Spleen (tissue), 11 donors: ENCODE measurements around the gene WDFY4. TPM values are rescaled to one million over a fixed set of nuclear protein-coding genes. Genes with fewer than 3 reads are reported as not detected.

Source experiments
- DNase-seq: peaks from one replicate; pipeline ENCODE4 v3.0.0-alpha.2; 2020
- H3K27ac ChIP-seq, 8 donors: fragments of 200-600 bp; sonication (generic) in 7 of 8; 1 replicate in 4 of 8; 2 replicates in 4 of 8; pipeline versions ENCODE4 v1.5.0 to v1.8.0; 2016 to 2021; ENCODE audit warnings: inconsistent platforms in 4 of 8, mild to moderate bottlenecking in 4 of 8, moderate library complexity in 1 of 8
- H3K27me3 ChIP-seq, 7 donors: fragments of 200-600 bp; sonication (generic) in 6 of 7; replicated peaks in 1 of 7; 1 replicate in 4 of 7; 2 replicates in 3 of 7; pipeline versions ENCODE4 v1.5.0 to v1.8.0; 2016 to 2021; ENCODE audit warnings: inconsistent platforms in 3 of 7, mild to moderate bottlenecking in 1 of 7
- H3K36me3 ChIP-seq, 6 donors: fragments of 200-600 bp; sonication (generic) in 5 of 6; 1 replicate in 4 of 6; 2 replicates in 2 of 6; pipeline versions ENCODE4 v1.5.0 to v1.8.0; 2016 to 2021; ENCODE audit warnings: inconsistent platforms in 2 of 6
- H3K4me1 ChIP-seq, 6 donors: fragments of 200-600 bp; sonication (generic) in 5 of 6; 1 replicate in 3 of 6; 2 replicates in 3 of 6; pipeline versions ENCODE4 v1.5.0 to v1.8.0; 2016 to 2021; ENCODE audit warnings: inconsistent platforms in 3 of 6
- H3K4me3 ChIP-seq, 8 donors: fragments of 200-600 bp; sonication (generic) in 7 of 8; 1 replicate in 4 of 8; 2 replicates in 4 of 8; pipeline versions ENCODE4 v1.5.0 to v1.8.0; 2016 to 2021; ENCODE audit warnings: inconsistent platforms in 4 of 8, mild to moderate bottlenecking in 4 of 8, moderate library complexity in 2 of 8
- H3K9me3 ChIP-seq, 8 donors: fragments of 200-600 bp; sonication (generic) in 7 of 8; 1 replicate in 4 of 8; 2 replicates in 4 of 8; pipeline versions ENCODE4 v1.5.0 to v1.8.0; 2016 to 2021; ENCODE audit warnings: inconsistent platforms in 4 of 8
- CTCF ChIP-seq, 11 experiments: fragments of 200-600 bp in 7 of 11; fragments of 450-650 bp in 4 of 11; sonication (generic) in 4 of 11; IDR thresholded peaks in 8 of 11; conservative IDR thresholded peaks in 3 of 11; 1 replicate in 7 of 11; 2 replicates in 4 of 11; pipeline versions ENCODE4 v1.4.0 to v1.8.0; 2016 to 2021; ENCODE audit warnings: antibody characterized with exemption in 11 of 11, inconsistent platforms in 4 of 11, mild to moderate bottlenecking in 1 of 11
- POLR2A ChIP-seq, 3 donors: fragments of 450-650 bp; IDR thresholded peaks; one replicate each; pipeline ENCODE4 v1.5.1; 2017; ENCODE audit warnings: antibody characterized with exemption in 3 of 3, mild to moderate bottlenecking in 1 of 3
- POLR2AphosphoS5 ChIP-seq, 3 donors: sonication (generic); formaldehyde crosslinking; IDR thresholded peaks; one replicate each; pipeline ENCODE4 v1.5.1; 2017; ENCODE audit warnings: antibody characterized with exemption in 3 of 3
- WGBS, 5 donors: extraction: QIAGEN DNeasy Blood & Tissue Kit in 3 of 5; methylation state at CpG; one replicate each; pipeline versions ENCODE4 v1.1.5 to v1.1.7; 2013 to 2018; 5-methylcytosine and 5-hydroxymethylcytosine counted together
- intact Hi-C: fragments of 100-400 bp; cut with DNase I; formaldehyde crosslinking; loops from one replicate; pipeline ENCODE4 v1.15.0; 2023; ENCODE audit warnings: low total_unique reads
- polyA plus RNA-seq, 3 donors: library from polyadenylated mRNA; stranded (reverse); fragments of 200-250 nt; gene quantifications; one replicate each; pipeline ENCODE4 v1.2.1, GENCODE V29; 2013
- total RNA-seq, 7 donors: library from RNA; depleted of rRNA in 3 of 7; stranded (reverse); fragments of >200 nt in 3 of 7; fragmentation: NEBNext Ultra II Directional in 4 of 7; extraction: Animal tissue kit (Norgen Biotek cat#: 25700) in 4 of 7; gene quantifications; one replicate each; pipeline versions ENCODE4 v1.1.0 to v1.2.1, GENCODE V29; 2016 to 2021
- donor health status: healthy with polysubstance abuse.
- donor health status: DM: no; HTN: no; CAD: no; lungs with moderate emphysema.
- donor health status: DM: no; HTN: no; CAD: no.
- donor health status: Bipolar disorder and iron deficiency.
- donor health status: healthy.
- donor health status: DM: no; HTN: no; CAD: no.
- donor health status: DM: yes; HTN: yes; CAD: no.

WDFY4 gene
- total and polyA plus RNA-seq, 10 donors: 31.7 to 120 (median 88.9) TPM

- Histone ChIP-seq H3K9me3 (no peaks in the 10 kb centered on the region), H3K27me3 (peaks cover 0 to 33% (median 0%) of the 10 kb centered on the region in 7 donors), H3K4me1 (peaks cover 0 to 18% (median 6%) of the 10 kb centered on the region in 6 donors), H3K27ac (no peak overlapping the region), H3K36me3 (no peaks in the 10 kb centered on the region), H3K4me3 (no peak overlapping the region)
- no peak for DNase-seq
- intact Hi-C loops: no loop called here
- TF ChIP-seq POLR2A (IDR thresholded peaks at IDR 0.05) (no peak), POLR2AphosphoS5 (IDR thresholded peaks at IDR 0.05) (no peak), CTCF (IDR thresholded peaks at IDR 0.05 in 8 of 11, conservative IDR thresholded peaks at IDR 0.05 in 3 of 11) (no peak)
- 79 to 85% (median 80%) methylated on average over 7 of the region's 7 CpGs for WGBS, 5 donors
These were observed 35.2 kb upstream of the WDFY4 start for GRCh38 chr10:48649349-48649944.

GRCh38 chr10:48651293-48651692 is 33.4 kb upstream of the WDFY4 start:
- 74 to 91% (median 83%) methylated on average over 2 of the region's 2 CpGs for WGBS, 5 donors
- Histone ChIP-seq H3K27me3 (peaks cover 0 to 47% (median 8%) of the 10 kb centered on the region in 7 donors), H3K9me3 (no peaks in the 10 kb centered on the region), H3K4me3 (no peak overlapping the region), H3K36me3 (no peaks in the 10 kb centered on the region), H3K4me1 (peaks cover 6 to 31% (median 18%) of the 10 kb centered on the region in 6 donors), H3K27ac (no peak overlapping the region)
- DNase-seq: no peak
- intact Hi-C loops: no loop called here
- TF ChIP-seq CTCF (IDR thresholded peaks at IDR 0.05 in 8 of 11, conservative IDR thresholded peaks at IDR 0.05 in 3 of 11) (no peak), POLR2AphosphoS5 (IDR thresholded peaks at IDR 0.05) (no peak), POLR2A (IDR thresholded peaks at IDR 0.05) (no peak)

- no peak overlapping the region for H3K27ac ChIP-seq
- WGBS, 5 donors: 42 to 58% (median 49%) methylated on average over 4 of the region's 4 CpGs
- H3K4me3 ChIP-seq: no peak overlapping the region
- intact Hi-C loops: no loop called here
- TF ChIP-seq POLR2A (IDR thresholded peaks at IDR 0.05) (no peak), POLR2AphosphoS5 (IDR thresholded peaks at IDR 0.05) (no peak), CTCF (IDR thresholded peaks at IDR 0.05 in 8 of 11, conservative IDR thresholded peaks at IDR 0.05 in 3 of 11) (no peak)
- H3K27me3 ChIP-seq: peaks cover 0 to 52% (median 8%) of the 10 kb centered on the region in 7 donors
- H3K9me3 ChIP-seq: no peaks in the 10 kb centered on the region
- DNase-seq: no peak
- peaks cover 11 to 36% (median 23%) of the 10 kb centered on the region in 6 donors for H3K4me1 ChIP-seq
- no peaks in the 10 kb centered on the region for H3K36me3 ChIP-seq
These were observed 32.8 kb upstream of the WDFY4 start for GRCh38 chr10:48651839-48652238.

- H3K36me3 ChIP-seq: no peaks in the 10 kb centered on the region
- H3K4me1 ChIP-seq: peaks cover 11 to 39% (median 25%) of the 10 kb centered on the region in 6 donors
- H3K27me3 ChIP-seq: peaks cover 0 to 57% (median 8%) of the 10 kb centered on the region in 7 donors
- intact Hi-C loops: no loop called here
- TF ChIP-seq POLR2A (IDR thresholded peaks at IDR 0.05): no peak
- TF ChIP-seq POLR2AphosphoS5 (IDR thresholded peaks at IDR 0.05): no peak
- TF ChIP-seq CTCF (IDR thresholded peaks at IDR 0.05 in 8 of 11, conservative IDR thresholded peaks at IDR 0.05 in 3 of 11): no peak
- DNase-seq: no peak
- no peak overlapping the region for H3K4me3 ChIP-seq
- H3K27ac ChIP-seq: no peak overlapping the region
- H3K9me3 ChIP-seq: no peaks in the 10 kb centered on the region
- 58 to 67% (median 61%) methylated on average over 4 of the region's 4 CpGs for WGBS, 5 donors
These were observed 32.3 kb upstream of the WDFY4 start for GRCh38 chr10:48652344-48652743.
